ENCODE measurements around the gene GPR108. TPM values are rescaled to one million over a fixed set of nuclear protein-coding genes. Genes with fewer than 3 reads are reported as not detected.

Gene GPR108
- 37.8 and 43.3 TPM in 2 replicates for total RNA-seq

DNA sequence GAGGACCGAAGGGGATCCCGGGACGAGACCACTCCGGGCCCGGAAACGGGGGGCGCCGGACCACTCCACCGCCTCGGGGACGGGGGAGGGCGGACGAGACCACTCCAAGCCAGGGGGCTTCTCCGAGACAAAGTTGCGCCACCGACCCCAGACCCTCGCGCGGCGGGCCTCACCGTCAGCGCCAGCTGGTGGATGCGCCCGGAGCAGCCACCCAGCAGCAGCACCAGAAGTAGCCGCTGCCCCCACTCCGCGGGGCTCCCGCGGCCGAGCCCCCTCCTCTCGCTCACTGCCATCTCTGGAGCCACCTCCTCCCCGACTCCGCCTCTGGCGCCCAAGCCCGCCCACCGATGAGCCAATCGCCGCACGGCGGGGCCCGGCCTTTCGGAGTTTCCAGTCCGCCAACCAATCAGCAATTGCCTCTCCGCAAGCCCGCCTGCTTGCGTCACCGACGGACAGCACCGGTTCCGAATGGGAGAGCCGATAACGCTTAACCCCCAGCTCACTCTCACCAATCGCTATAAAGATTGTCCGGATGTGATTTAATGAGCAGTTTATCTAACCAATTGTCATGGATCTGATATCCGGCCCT lies at the start of gene GPR108:
Gene GPR108, minus strand, starts transcription at position 297 of the 589 bp plus-strand sequence. Its CDS starts 4 bp downstream, at position 293.

DNA sequence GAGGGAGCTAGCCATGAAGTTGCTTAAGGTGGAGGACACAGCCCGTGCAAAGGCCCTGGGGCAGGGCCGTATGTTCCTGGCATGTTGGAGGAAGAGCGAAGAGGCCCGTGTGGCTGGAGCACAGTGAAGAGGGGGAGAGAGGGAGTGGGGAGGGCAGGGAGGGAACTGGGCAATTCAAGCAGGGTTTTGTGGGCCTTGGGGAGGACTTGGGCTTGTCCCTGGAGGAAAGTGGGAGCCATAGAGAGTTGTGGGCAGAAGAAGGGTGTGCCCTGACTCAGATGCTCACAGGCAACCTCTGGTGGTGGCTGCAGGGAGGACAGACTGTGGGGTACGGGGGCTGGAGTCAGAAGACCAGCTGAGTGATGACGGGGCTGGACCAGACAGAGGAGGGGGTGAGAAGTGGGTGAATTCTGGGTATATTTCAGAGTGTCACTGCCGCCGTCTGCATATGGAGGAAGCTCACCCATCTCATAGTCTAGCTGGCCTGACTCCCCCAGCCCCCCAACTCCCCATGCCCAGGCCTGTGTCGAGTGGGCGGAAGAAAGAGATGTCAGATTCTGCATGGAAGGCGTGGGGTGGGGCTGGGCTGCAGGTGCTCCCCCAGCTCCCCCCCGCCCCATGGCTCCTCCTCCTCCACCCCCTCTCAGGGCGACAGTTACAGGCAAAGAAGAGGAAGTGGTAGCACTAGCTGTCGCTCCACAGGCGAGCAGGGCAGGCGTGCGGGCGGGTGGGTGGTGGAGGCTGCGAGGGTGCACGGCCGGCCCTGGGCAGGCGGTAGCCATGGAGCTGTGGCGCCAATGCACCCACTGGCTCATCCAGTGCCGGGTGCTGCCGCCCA lies 34.9 kb upstream of the GPR108 start, which contains the start of gene VAV1:
Gene VAV1, plus strand, starts transcription at position 681 of the 838 bp plus-strand sequence. Its CDS starts 100 bp downstream, at position 781.

DNA sequence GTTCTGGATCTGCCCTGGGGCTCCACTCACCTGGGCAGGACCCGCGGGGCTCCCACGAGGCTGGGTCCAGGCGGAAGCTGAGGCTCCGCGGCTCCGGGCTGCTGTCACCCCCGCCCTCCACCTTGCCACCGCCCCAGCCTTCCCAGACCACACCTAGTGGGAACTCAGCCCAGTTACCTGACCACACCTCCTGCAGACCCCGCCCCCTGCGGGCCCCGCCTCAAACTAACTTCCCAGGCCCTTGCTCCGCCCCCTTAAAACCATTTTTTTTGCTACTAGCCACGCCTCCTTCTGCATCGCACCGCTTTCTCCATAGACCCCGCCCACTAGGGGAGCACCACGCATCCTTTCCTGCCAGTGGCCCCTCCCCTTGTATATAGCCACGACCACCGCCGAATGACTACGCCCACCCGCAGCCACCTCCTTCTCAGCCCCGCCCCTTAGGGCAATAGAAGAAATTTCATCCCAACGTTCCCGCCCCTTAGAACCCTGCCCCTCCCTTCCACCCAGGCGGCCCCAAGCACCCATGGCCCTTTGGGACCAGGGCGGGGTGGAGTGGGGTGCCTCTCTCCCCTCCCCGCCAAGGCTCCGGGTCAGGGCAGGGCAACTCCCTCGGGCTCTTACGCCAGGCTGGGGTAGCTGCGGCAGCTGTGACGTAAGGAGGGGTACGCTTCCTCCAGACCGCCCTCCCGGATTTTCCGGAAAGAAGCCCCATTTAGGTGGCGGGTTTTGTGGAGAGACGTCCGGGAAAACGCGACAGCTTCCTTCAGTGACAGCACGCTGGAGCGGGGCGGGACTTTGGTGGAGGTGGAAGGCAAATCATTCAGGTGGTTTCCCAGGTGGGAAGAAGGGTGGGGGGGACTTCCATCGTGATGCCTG lies 30.2 kb upstream of the GPR108 start, which contains the start of gene SH2D3A:
Gene SH2D3A, minus strand, starts transcription at position 79 of the 879 bp plus-strand sequence. CDS start 3,687 bp downstream, outside the sequence.

DNA sequence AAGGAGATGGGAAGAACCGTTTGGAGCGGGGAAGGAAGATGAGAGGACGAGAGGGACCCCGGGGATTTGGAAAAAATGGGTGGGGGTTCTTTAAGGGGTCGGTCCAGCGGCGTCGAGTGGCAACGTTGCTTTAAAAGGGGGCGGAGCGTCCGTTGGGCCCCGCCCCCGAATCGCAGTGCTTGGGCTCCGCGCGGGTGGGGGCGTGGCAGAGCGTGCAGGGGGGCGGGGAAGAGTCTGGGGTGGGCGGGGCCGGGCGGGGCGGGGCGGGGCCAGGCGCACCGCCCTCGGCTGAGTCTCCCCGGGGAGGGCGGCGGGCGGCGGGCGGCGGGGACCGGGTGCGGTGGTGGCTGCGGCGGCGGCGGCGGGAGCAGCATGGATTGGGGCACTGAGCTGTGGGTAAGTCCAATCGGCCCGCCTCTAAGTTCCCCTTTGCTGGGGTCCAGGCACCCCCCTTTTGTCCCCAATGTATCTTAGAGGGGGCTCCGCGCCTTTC lies 2.1 kb upstream of the GPR108 start, which contains the start of gene TRIP10:
Gene TRIP10, plus strand, starts transcription at position 291 of the 493 bp plus-strand sequence. Its CDS starts 82 bp downstream, at position 373.

DNA sequence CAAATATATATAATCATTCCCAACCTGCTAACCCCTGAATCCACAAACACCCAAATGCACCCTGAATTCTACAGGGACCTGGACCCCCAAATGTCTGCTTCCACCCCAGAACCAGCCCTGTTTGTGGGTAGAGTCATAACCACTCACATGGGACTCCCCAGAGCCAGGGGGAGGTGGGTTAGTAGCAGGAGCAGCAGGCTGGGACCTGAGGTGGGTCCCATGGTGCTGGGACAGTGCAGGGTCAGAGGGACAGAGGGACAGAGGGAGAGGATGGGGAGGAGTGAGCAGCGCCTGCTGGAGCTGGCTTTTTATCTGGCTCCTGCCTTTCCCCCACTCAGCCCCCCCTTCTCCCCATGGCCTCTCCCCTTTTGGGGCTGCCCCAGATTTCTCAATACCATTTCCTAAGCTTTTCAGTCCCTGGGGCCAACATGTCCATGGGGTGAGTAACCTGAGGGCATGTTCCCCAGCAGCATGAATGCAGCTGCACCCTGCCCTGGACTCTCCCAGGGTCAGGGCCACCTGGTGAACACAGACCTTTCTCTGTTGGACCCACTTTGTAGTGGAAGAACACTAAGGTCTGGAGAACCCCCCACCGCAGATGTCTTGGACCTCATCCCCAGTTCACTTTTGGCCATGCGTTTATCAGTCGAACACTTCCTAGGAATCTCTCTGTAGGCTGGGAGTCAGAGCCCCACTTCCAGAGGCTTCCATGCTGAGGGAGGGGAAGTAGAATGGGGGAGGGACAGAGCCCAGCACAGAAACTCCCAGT lies 16.8 kb downstream of the GPR108 start, which contains the start of gene C3:
Gene C3, minus strand, starts transcription at position 282 of the 769 bp plus-strand sequence. Its CDS starts 61 bp downstream, at position 221.

Other genes starting within 250 kb of the GPR108 start
- not detected in 2 replicates for gene TUBB4A, start 235.3 kb downstream of the GPR108 start, total RNA-seq
- gene TNFSF9, start 206.6 kb downstream of the GPR108 start, total RNA-seq: 1.0 and 1.3 TPM in 2 replicates
- gene CD70, start 146.4 kb downstream of the GPR108 start, total RNA-seq: 0.33 and 2.8 TPM in 2 replicates
- gene TNFSF14, start 67.4 kb downstream of the GPR108 start, total RNA-seq: not detected in 2 replicates
- gene C3, start 16.9 kb downstream of the GPR108 start, total RNA-seq: 1.1 and 2.3 TPM in 2 replicates
- gene TRIP10, start 2.1 kb upstream of the GPR108 start, total RNA-seq: 54.2 and 57.1 TPM in 2 replicates
- gene SH2D3A, start 29.9 kb upstream of the GPR108 start, total RNA-seq: 1.2 and 2.1 TPM in 2 replicates
- not detected in 2 replicates for gene VAV1, start 35.1 kb upstream of the GPR108 start, total RNA-seq
- gene ADGRE1, start 150.0 kb upstream of the GPR108 start, total RNA-seq: not detected in 2 replicates

Measured in mammary microvascular endothelial cell (primary cell).